Effector CD4-positive, alpha-beta T cell (primary cell): ENCODE results near the gene ZNF488.

Experiments used
- DNase-seq: peaks from one replicate; pipeline ENCODE4 v3.0.0-alpha.2; 2020

The ZNF488 gene

GRCh38 chr10:47348661-47349470 lies 35.2 kb downstream of the ZNF488 start:
- no peak for DNase-seq

DNA sequence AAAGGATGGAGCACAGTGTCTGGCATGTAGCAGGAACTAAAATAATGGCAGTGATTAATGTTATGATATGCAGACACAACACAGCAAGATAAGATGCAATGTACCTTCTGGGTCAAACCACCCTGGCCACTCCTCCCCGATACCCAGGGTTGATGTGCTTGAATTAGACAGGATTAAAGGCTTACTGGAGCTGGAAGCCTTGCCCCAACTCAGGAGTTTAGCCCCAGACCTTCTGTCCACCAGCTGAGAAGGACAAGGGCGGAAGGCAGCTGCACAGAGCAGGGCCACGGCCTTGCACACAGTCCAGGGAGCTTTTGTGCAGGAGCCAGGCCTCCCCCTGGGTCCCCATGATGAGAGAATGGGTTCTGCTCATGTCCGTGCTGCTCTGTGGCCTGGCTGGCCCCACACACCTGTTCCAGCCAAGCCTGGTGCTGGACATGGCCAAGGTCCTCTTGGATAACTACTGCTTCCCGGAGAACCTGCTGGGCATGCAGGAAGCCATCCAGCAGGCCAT lies 35.9 kb downstream of the ZNF488 start, which contains the start of gene RBP3:
Gene RBP3 (plus strand): TSS at position 226 of the 514 bp plus-strand sequence. CDS start 122 bp downstream, at position 348.
- DNase-seq: no peak

DNA sequence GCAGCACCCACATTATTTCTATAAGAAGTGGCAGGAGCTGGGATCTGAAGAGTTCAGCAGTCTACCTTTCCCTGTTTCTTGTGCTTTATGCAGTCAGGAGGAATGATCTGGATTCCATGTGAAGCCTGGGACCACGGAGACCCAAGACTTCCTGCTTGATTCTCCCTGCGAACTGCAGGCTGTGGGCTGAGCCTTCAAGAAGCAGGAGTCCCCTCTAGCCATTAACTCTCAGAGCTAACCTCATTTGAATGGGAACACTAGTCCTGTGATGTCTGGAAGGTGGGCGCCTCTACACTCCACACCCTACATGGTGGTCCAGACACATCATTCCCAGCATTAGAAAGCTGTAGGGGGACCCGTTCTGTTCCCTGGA lies 36.8 kb downstream of the ZNF488 start:
- no peak for DNase-seq

GRCh38 chr10:47346581-47347302 lies 37.4 kb downstream of the ZNF488 start:
- DNase-seq: no peak

DNA sequence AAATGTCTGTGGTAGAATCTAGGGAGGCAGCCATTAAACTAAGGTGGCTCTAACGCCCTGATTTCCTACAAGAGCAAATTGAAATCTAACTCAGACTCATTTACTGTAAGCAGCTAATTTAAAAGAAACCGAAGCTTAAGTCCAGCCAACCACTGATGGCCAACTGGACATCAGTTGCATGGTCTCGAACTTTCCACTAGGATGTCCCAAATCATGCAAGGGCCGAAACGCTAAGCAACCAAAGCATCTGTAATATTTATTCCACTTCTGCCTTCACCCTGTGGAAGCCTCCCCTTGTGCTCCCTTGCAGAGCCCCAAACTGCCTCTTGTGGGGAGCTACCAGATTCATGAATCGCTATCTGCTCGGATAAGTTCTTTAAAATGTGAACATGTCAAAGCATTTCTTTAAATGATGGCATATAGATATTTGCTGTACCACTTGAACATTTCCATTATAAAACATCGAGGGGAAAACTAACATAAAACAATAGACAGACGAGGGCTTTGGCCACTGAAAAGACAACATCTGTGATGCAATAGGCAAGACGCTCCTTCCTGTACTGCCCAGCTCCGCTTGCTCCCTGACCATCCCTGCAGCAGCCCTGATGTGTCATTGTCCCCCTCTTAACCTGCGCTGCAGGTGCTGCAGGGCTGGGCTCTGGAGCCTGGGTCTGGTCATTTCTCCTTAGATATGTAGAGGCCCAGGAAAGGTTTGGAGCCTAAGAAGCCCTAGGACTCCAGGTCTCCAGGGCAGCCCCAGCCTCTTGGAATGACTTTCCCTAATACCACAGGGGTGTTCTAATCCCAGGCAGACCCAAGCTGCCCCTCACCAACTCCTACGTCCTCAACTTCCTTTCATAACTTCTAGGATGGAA lies 38.9 kb downstream of the ZNF488 start:
- DNase-seq: no peak

- DNase-seq: peak; percentile 59
These were observed 43.4 kb downstream of the ZNF488 start for GRCh38 chr10:47340608-47341170.

DNA sequence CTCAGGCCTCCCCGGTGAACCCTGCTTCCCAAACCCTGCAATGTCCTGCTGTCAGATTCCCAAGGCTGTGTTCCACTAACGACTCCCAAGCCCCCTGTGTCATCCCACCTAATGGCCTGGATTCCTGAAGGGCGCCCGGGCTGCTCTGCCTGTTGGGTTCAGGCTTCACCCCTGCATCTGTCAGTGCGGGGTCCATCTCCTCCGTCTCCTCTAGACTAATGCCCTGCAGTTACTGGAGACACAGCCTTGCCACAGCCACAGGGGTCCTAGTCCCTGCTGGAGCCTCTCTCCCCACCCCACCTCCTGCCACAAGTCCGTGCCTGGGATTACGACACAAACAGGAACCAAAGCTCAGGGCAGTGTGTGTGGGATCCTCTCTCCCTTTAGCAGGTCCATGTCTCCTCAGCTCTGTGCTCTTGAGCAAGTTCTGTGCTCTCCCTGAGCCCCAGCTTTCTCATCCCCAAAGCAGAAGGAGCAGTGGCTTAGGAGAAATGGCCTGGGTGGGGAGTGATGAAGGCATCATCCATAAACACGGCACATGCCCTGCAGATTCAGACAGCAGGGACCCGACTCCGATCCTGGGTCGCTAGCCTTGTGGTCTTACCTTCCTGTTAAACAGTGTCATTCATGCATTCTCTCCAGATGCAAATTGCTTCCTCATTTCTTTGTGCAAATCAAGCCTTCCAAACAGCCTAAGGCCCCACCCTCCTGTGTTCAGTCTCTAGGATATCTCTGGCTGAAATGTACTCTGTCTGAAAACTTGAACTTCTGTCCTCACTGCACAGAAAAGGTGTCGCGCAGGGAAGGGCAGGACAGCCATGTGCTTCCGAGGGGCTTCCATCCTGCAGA lies 44.1 kb downstream of the ZNF488 start:
- DNase-seq: no peak

DNA sequence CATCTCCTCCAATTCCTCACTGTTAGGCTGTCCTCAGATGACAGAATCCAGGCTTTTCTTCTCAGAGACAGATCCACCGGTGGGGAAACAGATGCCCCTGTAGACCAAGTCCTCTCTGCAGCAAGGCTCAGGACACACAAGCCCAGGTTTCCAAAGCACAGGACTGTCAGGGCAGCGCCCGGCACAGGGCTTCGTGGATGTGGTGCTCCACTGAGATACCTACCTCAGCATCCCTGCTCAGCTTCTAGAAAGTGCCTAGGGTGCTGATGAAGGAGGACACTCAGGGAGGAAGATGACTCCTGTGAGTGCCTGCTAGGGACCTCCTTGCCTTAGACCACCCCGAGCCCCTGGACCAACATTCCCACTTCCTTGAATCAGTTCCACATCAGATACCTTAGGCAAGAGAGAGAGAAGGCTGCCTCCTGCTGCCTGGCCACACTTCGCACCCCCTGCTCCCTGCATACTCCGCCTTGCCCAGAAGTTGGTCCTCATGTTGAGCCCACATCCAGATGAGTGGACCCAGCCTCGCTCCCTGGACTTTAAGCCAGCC lies 44.8 kb downstream of the ZNF488 start:
- DNase-seq: no peak

- no peak for DNase-seq
These were observed 46.8 kb downstream of the ZNF488 start for GRCh38 chr10:47337310-47337709.

GRCh38 chr10:47336387-47337134 lies 47.5 kb downstream of the ZNF488 start:
- DNase-seq: no peak

- DNase-seq: no peak
These were observed 48.2 kb downstream of the ZNF488 start for GRCh38 chr10:47335906-47336305.

- DNase-seq: no peak
These were observed 49.4 kb downstream of the ZNF488 start for GRCh38 chr10:47334466-47335295.

- no peak for DNase-seq
These were observed 50.6 kb downstream of the ZNF488 start for GRCh38 chr10:47333532-47333931.

DNA sequence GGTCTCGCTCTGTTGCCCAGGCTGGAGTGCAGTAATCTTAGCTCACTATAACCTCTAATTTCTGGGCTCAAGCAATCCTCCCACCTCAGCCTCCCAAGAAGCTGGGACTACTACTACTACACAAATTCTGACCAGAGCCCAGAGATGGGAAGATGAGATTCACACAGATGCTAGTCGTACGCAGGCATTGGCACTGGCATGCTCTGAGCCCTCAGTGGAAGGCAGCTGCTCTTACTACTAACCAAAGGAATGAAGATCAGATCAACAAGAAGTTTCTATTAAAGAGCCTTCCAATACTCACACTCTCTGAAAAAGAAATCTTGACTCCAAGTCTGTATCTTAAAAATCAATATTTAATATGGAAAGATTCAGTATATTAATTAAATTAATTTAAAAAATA lies 51.1 kb downstream of the ZNF488 start:
- DNase-seq: no peak

DNA sequence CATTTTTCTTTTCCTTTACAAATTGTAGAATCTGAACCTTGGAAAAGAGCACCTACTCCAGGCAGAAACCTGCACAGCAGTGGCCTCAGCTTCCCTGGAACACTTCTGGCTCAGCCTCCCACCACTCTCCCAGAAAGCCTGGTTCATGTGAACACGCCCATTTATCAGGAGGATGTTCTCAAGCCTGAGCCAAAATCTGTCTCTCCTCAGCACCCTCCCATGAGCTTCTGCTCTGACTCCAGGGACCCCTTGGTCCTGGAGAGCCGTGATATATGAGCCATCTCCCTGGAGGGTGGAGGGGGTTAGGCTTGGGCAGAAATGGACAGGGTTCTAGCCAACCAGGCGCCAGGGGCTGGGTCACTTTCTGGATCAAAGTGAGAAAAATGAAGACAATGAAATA lies 51.7 kb downstream of the ZNF488 start:
- DNase-seq: no peak

GRCh38 chr10:47331954-47332353 lies 52.1 kb downstream of the ZNF488 start:
- no peak for DNase-seq

DNA sequence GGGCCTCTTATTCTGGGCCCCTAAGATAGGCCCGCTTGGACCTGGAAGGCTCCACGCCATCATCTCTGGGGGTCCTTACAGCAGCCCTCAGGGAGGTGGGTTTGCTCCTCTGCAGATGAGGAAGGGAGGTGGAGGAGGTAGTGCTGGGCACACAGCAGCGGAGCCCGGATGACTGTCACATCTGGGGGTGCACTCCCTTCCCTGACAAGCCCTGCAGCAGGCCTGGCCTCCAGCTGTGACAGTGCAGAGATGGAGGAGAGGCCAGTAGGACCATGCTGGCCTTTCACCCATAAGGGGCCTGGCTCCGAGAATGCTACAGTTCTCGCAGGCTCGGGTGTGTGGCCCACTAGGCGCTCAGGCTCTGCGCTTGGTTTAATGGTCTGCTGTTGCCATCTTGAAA lies 52.6 kb downstream of the ZNF488 start:
- DNase-seq: no peak

DNA sequence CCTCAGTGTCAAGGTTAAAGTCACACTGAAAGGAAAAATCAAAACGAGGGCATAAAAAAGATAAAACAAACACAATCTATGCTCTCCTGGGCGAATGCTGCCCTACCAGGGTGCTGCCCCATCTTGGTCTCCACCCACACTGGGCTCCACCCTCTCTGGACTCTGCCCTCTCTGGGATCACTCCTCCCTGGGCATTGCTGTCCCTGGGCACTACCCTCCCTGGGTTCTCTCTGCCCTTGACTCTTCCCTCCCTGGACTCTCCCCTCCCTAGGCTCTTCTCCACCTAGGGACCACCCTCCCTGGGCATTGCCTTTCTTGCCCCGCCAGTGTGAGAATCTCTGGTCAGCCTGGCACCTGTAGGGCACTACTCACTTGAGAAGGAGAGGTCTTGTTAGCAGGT lies 53.3 kb downstream of the ZNF488 start:
- no peak for DNase-seq

GRCh38 chr10:47330366-47330765 lies 53.7 kb downstream of the ZNF488 start:
- DNase-seq: no peak

DNA sequence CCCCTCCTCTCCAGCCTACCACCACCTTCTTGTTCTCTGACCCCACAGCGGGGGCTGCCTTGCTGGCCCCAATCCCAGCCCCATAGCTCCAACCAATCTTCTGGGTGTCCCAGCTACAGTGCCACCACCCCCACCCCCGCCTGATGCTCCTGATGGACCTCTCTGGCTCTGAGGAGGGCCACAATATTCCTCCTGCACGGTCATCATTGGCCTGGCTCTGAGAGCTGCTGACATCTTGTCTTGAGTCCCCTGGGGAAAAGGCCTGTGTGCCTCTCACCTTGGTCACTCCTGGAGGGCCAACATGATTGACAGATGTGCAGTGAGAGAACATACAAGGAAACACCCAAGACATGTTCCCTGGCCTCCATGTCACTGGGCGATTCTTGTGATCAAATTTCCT lies 54.2 kb downstream of the ZNF488 start:
- DNase-seq: no peak
